DMS53 (cell line): ENCODE results near the gene TKFC.
A peak's percentile ranks its signal among the peaks of the same experiment; 100 is the strongest.

Source experiments
- DNase-seq: peaks from one replicate; lab custom pipeline; 2025; lab: John Stamatoyannopoulos, UW

Gene TKFC

DNA sequence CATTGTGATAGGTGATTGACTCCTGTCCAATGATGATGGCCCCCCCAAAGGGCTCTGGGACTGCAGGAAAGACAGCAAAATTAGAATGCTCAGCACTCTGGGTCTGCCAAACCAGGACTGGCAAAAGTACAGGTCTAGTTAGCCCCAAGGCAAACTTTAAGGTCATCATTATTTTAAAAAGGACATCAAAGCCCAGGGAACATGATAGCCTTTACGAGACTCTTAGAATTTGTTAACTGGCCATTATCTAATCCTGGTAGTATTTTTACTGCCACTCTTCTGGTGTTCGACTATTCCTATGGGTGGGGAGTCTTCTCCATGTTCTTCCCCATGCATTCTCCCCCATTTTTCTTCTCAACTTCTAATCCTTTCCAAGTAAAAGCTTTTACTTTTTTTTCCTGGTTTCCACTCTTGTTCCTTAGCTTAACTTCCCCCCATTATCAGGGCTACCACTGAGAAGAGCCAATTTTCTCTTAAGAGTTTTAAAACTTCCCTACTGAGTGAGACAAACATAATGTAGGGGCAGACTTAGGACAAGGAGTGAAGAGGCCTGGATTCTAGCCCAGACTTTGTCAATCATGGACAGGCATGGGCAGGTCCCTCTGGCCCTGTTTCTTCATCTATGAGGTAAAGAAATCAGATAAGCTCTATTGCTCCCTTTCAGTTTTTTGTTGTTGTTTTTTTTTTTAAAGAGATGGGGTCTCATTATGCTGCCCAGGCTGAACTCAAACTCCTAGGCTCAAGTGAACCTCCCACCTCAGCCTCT is 7.2 kb upstream of the TKFC start:
- DNase-seq = no peak

DNA sequence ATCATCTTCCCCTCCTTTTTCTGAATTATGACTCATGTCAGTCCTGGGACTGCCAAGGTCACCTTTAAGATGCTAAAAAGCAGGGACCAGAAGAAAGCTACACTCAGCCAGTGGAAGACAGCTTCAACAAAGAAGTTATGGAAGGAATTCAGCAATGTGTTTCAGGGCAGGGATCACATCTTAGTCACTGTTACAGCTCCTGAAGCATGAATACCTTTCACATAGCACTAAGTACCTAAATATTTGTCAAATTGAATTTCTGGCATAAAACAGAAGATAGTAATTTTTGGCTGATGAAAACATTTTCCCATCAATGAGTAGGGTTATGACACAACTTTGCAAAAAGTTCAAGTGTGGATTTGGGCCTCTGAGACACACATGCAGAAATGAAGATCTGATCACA is 5.4 kb upstream of the TKFC start:
- DNase-seq = no peak

GRCh38 chr11:61328351-61328750 is 4.7 kb upstream of the TKFC start:
- DNase-seq = no peak

DNA sequence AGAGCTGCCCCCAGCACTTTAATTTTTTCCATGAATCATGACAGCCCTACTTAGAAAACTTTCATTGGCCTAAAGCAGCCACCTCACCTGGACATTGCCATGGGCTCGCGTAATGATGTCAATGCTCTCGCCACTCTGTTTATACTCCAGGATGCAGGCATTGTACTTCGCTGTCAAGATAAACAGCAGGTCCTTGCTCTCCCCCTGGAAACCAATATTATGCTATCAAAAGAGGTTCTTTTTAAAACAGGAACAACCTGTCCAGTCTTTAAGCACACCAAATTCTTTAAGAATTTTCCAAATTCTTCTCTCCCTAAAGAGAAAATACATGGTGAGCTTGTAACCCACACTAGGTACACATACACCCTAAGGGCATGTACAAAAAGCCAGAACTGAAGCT is 3.2 kb upstream of the TKFC start:
- no peak for DNase-seq

DNA sequence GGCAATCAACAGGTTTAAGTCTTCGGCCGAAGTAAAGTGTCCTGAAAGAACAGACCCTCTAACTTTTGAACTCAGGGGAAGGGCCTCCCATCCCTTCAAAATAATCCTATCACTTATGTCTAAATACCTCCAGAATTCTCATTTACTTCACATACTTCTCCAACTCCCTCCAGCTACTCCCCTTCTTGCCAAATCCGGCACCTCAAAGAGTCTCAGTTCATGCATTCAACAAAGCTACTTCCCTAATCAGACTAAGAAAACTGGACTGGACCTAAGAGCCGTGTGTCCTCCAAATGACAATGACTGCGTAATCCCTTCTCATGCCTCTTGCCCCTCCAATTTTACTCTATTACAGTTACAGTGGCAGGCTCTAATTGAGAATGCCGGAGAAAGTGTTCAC is 1.4 kb upstream of the TKFC start:
- DNase-seq = no peak

DNA sequence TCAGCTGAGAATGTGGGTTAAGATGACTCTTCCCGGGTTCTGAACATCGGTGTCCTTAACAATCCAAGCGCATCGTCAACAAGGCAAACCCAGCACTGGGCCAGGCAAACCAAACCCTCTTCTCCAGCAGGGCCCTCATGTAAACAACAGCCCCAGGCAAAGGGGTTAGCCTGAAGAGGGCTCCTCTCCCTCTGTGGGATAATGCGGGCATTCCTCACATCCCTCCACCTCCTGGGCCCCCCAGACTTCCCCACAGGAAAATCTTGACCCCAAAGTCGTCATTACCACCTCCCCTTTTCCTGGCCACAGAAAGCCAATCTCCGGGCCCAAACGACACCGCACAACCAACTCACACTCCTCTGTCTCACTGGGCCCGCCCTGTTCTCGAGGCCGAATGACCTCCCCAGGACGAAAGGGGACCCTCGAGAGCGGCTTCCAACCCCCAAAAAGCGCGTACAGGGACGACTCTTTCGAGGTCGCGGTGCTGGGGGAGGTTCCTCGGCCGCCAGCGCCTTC is 689 bp upstream of the TKFC start:
- peak; percentile 49 for DNase-seq

DNA sequence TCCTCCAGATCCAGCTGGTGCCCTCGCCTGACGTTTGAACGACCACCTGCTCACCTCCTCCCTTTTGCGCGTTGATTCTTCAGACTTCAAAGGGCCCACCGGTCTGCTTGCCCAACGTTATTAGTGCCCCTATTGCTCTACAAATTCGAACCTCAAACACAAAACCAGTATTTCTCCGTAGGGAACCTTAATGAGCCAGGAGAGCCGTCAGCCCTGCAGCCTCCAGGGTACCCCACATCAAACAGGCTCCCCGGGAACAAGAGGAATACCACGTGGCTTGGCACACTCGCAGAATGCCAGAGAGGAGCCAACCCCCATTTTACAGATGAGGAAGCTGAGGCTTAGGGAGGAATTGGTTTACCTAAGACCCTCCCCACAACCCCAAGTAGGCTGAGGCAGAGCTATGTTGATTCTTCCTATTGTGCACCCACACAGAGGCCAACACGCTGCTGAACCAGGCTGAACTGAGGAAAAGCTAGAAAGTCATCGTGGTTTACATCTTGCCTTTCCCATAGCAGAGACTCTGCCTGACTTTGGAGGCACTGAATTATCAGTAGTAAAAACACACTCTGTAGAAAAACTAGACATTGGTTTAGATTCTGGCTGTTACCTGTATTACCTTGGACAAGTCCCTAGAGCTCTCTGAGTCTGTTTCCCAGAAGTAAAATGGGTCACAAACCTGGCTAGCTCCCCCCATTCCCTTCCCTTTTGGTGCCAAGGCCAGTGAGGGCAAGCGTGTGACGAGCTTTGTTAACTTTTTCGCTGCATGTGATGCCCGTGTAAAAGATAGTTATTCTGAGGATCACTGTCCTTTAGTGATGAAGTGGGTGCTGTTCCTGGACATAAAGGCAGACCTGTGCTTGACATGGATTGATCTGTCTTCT is 764 bp downstream of the TKFC start:
- no peak for DNase-seq

GRCh38 chr11:61334434-61335354 is 1.7 kb downstream of the TKFC start:
- peak; percentile 22 for DNase-seq

GRCh38 chr11:61335355-61335710 is 2.3 kb downstream of the TKFC start:
- no peak for DNase-seq

- DNase-seq = peak; percentile 93
Measured at GRCh38 chr11:61336171-61336935, 3.3 kb downstream of the TKFC start.

- no peak for DNase-seq
Measured at GRCh38 chr11:61337706-61338470, 4.9 kb downstream of the TKFC start.

- no peak for DNase-seq
Measured at GRCh38 chr11:61338783-61339489, 5.9 kb downstream of the TKFC start.

DNA sequence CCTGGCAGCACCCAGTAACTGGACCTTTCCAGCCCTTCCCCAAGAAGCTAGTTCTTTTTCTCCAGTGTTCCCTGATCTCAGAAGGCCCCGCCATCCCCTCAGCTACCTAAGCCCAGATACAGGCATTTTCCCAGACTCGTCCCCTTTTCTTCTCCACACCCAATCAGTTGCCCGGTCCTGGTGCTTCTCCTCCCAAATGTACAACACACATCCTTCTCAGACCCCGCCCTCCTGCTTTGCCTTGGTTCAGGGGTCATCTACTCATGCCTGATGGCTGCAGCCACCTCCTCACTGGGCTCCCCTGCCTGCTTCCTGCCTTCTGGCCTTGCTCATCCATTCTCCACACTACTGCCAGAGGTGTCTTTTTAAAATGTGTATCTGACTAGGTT is 6.5 kb downstream of the TKFC start:
- no peak for DNase-seq

GRCh38 chr11:61340979-61341378 is 8.0 kb downstream of the TKFC start:
- DNase-seq = no peak

GRCh38 chr11:61341706-61342105 is 8.7 kb downstream of the TKFC start:
- no peak for DNase-seq

- DNase-seq = no peak
Measured at GRCh38 chr11:61342207-61342803, 9.3 kb downstream of the TKFC start.

DNA sequence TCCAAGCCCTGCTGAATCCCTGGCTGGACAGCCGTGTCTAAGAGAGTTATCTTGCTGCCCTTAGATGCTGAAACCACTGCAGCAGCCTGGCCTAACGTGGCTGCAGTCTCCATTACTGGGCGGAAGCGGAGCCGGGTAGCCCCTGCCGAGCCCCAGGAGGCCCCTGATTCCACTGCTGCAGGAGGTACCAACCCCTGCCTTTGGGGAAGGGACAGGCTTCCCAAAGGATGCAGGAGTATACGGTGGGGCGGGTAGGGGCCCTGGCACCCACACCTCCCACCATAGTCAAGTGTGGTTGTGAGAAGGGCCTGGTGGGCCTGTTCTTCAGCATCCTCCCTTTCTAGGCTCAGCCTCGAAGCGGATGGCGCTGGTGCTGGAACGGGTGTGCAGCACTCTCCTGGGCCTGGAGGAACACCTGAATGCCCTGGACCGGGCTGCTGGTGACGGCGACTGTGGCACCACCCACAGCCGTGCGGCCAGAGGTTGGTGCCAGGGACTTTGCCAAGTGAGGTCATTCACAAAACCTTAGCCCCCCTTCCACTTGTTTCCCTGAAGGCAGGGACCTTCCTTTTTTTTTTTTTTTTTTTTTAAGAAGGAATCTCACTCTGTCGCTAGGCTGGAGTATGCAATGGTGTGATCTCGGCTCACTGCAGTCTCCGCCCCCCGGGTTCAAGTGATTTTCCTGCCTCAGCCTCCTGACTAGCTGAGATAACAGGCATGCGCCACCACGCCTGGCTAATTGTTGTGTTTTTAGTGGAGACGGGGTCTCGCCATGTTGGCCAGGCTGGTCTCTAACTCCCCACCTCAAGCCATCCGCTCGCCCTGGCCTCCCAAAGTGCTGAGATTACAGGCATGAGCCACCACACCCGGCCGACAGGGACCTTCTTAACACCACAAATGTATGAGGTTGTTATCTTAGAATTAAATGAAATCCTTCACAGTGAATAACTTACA is 11.0 kb downstream of the TKFC start:
- DNase-seq = no peak

- no peak for DNase-seq
Measured at GRCh38 chr11:61345170-61345610, 12.2 kb downstream of the TKFC start.
